ENCODE data around the gene NTM.

DNA sequence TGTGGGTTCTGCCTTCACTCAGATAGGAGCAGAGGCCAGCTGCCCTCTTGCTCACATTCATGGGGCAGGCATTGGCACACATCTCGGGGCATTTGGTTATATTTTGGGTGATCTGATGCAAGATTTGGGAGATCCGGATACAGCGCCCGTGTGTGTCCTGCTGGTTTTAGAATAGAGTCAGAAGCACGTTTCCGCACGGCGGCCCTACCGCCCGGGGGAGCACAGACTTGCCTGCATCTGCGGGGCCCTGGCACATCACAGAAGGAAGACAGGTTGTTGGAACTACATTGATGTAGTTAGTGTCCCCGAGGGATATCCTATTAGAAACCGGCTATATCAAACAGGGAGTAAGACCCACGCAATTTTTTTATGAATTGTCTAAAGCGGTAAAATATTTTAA is 982.8 kb downstream of the NTM start:
- no peak for TF ChIP-seq POLR2A (IDR thresholded peaks at IDR 0.05)
- TF ChIP-seq, protein P1, sequence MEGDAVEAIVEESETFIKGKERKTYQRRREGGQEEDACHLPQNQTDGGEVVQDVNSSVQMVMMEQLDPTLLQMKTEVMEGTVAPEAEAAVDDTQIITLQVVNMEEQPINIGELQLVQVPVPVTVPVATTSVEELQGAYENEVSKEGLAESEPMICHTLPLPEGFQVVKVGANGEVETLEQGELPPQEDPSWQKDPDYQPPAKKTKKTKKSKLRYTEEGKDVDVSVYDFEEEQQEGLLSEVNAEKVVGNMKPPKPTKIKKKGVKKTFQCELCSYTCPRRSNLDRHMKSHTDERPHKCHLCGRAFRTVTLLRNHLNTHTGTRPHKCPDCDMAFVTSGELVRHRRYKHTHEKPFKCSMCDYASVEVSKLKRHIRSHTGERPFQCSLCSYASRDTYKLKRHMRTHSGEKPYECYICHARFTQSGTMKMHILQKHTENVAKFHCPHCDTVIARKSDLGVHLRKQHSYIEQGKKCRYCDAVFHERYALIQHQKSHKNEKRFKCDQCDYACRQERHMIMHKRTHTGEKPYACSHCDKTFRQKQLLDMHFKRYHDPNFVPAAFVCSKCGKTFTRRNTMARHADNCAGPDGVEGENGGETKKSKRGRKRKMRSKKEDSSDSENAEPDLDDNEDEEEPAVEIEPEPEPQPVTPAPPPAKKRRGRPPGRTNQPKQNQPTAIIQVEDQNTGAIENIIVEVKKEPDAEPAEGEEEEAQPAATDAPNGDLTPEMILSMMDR (IDR thresholded peaks at IDR 0.05): no peak
